GM18526 (cell line): Measurements from ENCODE around the gene TBC1D5.

ENCODE experiments used
- POLR2A ChIP-seq: IDR thresholded peaks from 3 replicates; pipeline ENCODE4 v1.6.1; 2011; ENCODE audit not compliant: insufficient read length; ENCODE audit errors: extremely low read depth

The TBC1D5 gene

DNA sequence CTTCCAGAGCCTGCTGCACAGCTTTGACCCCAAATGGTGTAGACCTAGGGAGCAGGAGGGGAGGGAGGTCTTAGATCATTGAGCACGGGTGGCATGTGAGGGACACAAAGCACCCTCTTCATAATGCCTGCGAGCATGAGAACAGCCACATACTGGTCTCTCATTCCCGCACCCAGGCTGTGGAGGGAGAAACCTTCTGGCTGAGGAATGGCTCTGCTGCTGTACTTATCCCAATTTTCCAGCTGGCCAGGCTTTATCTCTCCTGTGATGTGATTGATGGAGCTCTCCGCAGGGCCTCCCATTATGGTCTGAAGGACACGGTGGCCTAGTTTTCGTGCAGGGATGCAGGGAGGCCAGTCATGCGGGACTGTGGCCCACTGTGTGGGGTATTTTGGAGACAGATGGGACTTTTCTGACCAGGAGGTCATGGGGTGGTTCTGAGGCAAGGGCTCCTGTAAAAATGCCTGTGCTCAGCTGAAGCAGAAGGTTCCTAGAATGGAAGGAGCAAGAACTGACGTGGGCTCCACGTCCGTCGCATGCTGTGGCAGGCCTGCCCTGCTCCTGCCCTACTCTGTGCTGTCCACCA lies 606.2 kb downstream of the TBC1D5 start:
- no peak for TF ChIP-seq POLR2A

- TF ChIP-seq POLR2A, result no peak
Measured at GRCh38 chr3:17135696-17136095, 606.7 kb downstream of the TBC1D5 start.

DNA sequence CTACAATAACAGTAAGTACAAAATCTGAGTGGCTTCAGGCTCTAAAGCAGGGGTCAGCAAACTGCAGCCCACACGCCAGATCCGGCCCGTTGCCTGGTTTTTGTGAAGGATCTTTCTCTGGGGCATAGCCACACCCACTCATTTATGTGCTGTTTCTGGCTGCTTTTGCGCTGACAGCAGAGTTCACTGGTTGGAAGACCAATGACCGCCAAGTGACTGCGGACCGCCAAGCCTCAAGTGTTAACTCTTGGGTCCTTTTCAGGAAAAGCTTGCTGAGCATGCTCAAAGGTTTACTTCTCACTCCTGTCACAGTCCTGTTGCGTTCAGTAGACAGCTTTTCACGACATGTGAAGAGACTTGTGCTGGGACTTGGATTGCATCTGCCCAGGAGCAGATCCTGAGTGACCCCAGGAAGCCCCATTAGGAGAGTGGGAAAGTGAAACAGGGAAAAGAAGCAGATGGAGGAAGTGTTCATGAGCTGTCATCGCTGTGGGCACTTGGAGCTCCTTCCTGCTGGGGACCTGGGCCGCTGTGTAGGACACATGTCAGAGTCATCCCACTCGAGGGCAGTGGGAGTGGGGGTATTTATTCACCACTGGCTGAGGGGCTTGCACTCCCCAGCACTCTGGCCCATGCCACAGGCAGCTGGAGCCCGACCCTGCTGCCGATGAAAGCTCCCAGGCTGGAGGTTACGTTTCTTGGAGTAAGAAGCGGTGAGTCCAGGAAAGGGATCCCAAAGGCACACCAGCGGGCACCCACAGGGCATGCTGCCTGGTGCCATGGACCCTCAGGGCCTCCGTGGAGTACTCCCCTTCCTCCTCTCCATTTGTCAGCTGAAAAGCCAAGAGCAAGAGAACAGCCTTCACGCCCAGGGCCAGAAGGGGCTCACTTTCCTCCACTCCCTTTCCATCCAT lies 608.5 kb downstream of the TBC1D5 start:
- no peak for TF ChIP-seq POLR2A

- TF ChIP-seq POLR2A, result no peak
Measured at GRCh38 chr3:17132286-17133115, 609.9 kb downstream of the TBC1D5 start.

GRCh38 chr3:17130956-17131355 lies 611.5 kb downstream of the TBC1D5 start:
- TF ChIP-seq POLR2A, result no peak

DNA sequence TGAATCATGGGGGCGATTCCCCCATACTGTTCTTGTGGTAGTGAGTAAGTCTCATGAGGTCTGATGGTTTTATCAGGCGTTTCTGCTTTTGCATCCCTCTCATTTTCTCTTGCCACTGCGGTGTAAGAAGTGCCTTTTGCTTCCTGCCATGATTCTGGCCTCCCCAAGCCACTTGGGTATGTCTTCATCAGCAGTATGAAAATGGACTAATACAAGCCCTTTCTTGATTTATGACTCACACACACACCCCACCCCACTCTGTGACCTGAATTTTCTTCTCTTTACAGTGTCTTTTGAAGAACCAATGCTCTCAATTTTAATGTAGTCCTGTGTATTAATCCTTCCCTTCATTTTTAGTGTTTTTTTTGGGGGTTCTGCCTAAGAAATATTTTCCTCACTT lies 612.9 kb downstream of the TBC1D5 start:
- TF ChIP-seq POLR2A, result no peak

DNA sequence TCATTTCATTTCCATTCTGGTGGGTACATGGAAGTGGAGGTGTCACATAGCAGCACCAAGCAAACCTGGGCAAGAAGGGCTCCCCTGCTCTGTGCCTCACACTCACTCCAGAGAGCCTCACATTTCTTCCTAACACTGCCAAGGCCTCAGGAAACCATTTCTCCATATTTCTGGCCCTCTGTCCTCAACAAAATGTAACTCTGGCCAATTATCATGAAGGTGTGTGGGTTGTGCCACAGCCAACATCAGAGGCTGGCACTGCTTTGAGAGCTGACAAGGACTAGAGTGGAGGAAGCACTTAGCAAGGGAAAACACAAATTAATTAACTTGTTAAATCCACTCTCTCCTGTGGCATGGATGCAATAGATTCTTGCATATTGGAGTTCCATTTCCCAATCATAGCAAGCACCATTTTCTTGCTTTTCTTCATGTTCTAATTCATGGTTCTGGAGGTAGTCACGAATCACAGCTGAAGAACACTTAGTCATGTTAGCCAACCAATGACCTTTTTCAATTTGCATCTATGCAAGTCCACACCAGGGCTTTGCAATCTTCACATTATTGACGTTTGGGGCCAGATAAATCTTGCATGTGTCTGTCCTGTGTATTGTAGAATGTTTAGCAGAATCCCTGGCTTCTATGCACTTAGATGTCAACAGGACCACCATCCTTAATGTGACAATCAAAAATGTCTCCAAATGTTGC lies 616.5 kb downstream of the TBC1D5 start:
- no peak for TF ChIP-seq POLR2A

DNA sequence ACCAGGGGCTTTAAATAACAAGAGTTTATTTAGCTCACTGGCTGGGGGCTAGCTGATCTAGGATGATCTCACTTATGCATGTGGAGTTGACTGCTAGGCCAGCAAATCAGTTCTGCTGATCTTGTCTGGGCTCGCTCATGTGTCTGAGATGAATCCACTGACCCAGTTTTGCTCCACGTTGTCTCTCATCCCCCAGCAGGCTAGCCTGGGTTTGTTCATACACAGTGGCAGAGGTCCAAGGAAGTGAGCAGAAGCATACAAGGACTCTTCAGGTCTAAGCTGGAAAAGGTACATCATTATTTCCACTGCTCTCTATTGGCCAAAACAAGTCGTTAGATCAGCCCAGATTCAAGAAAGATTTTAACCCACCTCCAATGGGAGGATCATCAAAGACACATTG lies 619.7 kb downstream of the TBC1D5 start:
- TF ChIP-seq POLR2A, result no peak

DNA sequence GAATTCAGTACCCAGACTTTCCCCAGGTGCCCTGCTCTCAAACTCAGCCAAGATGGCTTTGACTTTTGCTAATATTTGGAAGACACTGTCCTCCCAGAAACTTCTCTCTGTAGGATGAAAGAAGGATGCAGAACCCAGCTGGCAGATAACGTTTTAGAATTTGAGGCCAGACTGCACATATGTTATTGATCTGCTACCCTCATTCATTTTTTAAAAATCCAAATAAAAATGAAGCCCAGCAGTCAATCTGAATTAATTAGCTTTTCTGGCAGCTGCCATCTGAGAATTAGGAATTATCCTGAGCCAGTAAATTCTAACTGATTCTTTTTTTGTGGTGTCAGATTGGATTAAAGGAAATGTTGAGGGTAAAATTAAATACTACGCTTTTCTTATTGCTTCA lies 621.1 kb downstream of the TBC1D5 start:
- no peak for TF ChIP-seq POLR2A

DNA sequence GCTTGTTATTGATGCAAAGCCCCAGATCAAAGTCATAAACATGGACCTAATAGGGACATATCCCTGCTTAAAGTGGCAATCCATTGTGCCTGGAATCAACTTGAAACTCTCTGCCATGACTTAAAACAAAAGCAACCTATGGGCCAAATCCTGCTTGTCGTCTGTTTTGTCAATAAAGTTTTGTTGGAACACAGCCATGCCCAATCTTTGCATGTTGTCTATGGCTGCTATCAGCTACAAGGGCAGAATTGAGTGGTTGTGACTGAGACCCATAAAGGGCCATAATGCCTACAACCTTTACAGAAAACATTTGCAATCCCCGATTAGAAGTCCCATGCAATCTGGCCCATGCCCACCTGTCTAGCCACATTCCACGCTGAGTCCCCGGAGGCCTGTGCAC lies 622.3 kb downstream of the TBC1D5 start:
- no peak for TF ChIP-seq POLR2A

- no peak for TF ChIP-seq POLR2A
Measured at GRCh38 chr3:17119201-17120072, 623.0 kb downstream of the TBC1D5 start.

DNA sequence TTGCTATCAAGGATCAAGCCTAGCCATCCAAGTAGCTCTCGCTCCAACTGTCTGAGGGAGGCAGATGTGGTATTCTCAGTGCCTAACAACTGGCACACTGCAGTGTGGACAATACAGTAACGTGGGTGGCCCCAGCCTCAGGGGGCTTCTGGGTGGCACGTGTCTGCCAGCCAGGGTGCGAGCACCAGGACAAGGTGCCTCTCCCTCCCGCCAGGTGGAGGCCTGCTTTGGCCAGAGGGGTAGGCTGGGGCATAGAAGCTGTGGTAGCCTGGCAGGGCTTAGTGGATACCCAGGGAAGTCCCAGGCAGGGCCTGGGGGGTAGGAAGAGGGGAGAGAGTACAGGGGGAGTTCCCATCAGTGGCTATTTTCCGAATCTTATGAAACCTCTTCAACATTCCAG lies 623.7 kb downstream of the TBC1D5 start:
- no peak for TF ChIP-seq POLR2A

DNA sequence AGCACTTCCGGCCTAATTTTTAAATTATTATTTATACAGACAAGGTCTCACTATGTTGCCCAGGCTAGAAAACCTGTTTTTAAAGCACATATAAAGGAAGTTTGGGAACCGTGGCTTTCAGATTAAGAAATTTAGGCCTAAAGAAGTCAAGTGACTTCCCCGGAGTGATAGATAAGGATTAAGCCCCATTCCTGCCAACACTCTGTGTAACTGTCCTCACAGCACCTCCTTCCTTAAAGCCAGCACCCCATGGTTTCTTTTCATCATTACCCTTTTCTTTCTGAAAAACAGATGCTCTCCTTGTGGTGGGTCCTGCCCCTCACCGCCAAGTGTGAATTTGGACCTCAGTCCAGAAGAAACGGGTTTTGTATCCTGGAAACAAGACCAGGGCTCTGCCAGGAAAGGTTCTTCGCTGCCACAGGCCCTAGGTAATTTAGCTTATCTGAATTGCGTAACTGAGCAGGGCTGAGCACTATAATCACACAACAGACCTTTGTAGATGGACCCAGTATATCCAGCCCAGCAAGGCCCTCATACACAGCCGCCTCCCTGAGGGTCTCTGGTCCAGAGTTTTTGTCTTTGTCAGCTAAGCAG lies 626.3 kb downstream of the TBC1D5 start:
- no peak for TF ChIP-seq POLR2A

- TF ChIP-seq POLR2A, result no peak
Measured at GRCh38 chr3:17115186-17115585, 627.2 kb downstream of the TBC1D5 start.
